Measurements from ENCODE around the gene AIF1L.
"Not testable (repeated sequence)": the region's sequence is repeated elsewhere in the genome, so short reads cannot be mapped to it uniquely, and the experiment has no call there.

Gene AIF1L

DNA sequence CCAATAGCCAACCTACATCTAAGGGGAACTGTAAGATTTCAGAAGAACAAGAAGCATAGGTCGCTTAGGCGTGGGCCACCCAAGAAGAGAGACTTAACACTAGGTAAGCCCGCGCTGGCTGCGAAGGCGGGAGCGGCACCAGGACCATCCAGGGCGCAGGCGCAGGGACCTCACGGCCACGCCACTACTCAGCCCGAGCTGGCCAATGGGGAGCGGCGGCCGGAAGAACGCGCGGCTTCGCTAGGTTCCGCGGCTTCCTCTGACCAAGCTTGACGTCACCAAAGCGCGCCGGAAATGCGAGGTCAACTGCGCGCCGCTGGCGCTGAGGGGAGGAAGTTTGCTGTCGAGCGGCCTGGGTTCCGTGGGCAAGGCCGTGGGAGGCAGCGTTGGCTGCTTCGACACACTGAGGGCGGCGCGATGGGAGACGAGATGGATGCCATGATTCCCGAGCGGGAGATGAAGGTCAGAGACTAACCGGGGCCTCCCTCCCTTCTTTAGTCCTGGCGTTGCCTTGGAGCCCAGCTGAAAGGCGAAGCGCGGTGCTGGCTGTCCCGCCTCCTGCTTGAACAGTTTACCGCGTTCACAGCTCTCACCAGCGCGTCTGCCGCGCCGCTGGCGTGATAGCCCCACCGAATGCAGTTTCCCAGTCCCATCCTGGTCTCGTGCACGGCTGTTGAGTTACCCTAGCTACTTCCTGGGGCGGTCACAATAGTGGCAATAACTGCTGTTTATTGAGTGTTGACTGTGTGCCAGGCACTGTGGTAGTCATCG lies 29.1 kb downstream of the AIF1L start, which contains the start of gene NUP214:
NUP214 (plus strand) TSS at position 299 of the 771 bp plus-strand sequence; CDS start at position 418, 119 bp downstream.
- peak; percentile 97 for DNase-seq

DNA sequence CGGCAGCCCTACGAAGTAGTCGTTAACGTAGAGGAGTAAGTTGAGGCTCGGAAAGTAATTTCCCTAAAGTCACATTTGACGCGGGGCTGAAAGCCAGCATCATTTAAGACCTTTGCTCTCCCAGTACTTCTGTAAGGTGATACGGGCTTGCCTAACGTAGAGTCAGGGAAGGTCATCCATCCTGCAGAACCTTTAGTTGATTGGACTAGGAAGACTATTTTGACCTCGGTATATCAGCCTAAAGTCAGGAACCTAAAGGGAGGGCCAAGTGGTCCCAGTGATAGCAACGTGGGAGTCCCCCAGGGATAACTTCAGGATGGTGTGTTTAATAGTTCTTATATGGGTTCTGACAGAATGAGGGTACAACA lies 29.7 kb downstream of the AIF1L start:
- no peak for DNase-seq

DNA sequence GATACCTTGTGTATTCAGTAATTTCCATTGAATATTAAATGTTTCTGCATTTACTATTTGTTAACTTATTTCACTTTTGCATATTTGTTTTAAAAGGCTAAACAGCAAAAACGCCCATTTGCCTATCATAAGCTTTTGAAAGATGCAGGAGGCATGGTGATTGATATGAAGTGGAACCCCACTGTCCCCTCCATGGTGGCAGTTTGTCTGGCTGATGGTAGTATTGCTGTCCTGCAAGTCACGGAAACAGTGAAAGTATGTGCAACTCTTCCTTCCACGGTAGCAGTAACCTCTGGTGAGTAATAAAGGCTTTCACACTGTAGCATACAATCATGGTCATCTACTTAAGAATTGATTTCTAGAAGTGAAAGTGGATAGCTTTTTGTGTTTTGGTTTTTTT lies 32.9 kb downstream of the AIF1L start:
- DNase-seq: no peak

DNA sequence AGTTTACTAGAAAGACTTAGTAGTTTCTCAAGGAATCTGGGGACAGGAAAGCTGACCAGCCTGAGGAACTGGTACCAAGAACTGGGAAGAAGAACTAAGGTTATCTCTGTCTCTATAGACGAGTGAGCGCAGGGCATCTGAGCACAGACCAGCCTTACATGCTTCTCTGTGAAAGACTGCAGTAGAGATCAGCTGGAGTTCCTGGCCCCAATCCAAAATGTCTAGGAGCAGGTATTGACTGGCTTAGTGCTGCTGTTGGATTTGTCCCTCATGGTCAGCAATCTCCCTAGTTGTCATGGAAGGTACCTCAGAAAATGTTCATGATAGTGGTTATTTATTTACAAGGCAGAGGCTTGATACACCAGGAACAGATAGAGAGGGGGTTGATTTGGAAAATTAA lies 42.3 kb downstream of the AIF1L start:
- no peak for DNase-seq

DNA sequence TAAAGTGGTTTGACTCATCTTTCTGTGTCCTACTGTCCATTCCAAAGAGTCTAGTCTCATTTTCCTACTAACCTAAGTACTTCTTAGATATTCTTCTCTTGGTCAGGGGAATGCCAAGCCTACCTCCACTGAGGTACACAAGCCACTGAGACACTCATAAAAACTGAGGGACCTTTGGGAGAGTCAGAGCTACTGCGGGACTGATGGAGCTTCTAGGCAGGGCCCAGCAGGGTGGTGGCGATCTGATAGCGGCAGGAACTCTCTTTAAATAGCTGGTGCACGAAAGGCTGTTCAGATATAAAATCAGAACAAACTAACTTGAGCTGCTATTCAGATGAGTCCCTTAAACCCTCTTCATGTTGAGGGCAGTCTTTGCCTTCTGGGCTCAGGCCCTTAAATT lies 43.8 kb downstream of the AIF1L start:
- no peak for DNase-seq

DNA sequence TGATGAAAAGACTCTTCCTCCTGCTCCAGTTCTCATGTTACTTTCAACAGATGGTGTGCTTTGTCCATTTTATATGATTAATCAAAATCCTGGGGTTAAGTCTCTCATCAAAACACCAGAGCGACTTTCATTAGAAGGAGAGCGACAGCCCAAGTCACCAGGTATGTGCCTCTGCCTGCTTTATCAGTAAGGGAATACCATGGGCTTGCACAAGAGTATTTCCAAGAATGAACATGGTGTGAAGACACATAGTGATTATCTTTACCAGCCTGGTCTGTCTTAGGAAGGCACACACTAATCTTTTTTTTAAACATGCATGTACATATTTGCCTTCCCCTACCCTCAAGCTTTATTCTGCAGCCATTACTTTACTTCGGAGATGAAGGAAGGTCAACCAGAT lies 44.2 kb downstream of the AIF1L start:
- DNase-seq: no peak

DNA sequence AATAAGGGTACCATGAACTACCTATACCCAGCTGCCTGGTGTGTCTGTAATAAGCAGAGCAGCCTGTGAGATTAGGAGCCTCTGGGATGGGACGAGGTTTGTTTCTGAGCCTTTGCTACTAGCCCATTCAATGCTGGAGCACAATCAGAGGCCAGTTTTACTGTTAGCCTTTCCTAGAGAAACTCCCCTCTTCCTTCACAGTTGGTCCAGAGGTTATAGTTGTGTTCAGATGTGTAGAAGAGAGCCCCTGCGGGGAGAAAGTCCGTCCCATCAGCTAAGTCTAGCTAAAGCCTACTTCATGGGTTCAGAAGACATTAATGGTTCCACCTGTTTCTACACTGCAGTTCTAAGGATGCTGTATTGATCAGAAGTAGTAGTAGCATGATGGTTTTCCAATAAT lies 45.8 kb downstream of the AIF1L start:
- DNase-seq: no peak

DNA sequence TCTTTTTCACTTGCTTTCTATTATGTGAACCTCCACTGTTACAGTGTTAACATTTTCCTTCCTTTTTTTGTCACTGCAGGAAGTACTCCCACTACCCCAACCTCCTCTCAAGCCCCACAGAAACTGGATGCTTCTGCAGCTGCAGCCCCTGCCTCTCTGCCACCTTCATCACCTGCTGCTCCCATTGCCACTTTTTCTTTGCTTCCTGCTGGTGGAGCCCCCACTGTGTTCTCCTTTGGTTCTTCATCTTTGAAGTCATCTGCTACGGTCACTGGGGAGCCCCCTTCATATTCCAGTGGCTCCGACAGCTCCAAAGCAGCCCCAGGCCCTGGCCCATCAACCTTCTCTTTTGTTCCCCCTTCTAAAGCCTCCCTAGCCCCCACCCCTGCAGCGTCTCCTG lies 47.9 kb downstream of the AIF1L start:
- no peak for DNase-seq

DNA sequence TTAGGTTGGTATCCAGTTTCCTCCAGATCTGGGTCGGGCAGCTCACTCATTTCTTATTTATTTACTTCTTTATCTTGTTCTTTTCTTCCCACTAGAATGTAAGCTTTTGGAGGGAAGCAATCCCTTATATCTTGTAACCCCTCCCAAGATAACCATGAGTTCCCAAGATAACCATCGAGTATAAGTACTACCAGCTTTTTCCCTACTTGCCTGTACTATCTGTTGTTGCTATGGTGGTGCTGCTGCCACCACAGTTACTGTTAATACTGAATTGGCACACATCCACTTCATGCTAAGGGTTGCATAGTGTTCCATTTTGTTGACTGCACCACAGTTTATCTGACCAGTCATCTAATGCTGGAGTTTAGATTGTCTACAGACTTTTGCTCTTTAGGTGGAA lies 48.9 kb downstream of the AIF1L start:
- DNase-seq: no peak

DNA sequence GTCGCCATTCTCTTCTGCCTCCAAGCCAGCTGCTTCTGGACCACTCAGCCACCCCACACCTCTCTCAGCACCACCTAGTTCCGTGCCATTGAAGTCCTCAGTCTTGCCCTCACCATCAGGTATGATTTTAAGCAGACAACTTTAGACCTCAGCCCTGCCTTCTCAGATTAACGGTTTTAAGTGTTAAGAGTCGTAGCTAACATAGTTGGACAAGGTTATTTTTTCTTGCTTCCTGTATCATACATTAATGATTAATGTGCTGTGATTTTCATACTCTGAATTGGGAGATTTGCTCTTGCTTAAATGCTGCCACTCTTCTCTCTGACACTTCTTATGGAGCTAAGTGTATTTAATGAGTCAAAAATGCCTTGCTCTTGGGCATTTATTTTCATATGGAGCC lies 49.9 kb downstream of the AIF1L start:
- DNase-seq: no peak

DNA sequence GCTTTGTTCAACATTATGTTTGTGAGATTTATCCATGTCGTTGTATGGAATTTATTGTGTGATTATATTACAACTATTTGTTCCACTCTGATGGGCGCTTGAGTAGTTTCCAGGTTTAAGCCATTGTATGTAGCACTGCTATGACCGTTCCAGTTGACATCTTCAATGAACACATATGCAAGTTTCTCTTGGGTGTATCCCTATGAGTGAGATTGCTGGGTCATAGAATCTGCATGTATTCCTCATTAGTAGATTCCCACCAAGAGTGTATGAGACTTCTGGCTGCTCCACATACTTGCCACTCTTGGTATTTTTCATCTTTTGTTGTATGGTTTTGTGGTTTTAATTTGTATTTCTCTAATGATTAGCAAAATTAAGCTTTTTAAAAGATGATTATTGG lies 51.9 kb downstream of the AIF1L start:
- no peak for DNase-seq

DNA sequence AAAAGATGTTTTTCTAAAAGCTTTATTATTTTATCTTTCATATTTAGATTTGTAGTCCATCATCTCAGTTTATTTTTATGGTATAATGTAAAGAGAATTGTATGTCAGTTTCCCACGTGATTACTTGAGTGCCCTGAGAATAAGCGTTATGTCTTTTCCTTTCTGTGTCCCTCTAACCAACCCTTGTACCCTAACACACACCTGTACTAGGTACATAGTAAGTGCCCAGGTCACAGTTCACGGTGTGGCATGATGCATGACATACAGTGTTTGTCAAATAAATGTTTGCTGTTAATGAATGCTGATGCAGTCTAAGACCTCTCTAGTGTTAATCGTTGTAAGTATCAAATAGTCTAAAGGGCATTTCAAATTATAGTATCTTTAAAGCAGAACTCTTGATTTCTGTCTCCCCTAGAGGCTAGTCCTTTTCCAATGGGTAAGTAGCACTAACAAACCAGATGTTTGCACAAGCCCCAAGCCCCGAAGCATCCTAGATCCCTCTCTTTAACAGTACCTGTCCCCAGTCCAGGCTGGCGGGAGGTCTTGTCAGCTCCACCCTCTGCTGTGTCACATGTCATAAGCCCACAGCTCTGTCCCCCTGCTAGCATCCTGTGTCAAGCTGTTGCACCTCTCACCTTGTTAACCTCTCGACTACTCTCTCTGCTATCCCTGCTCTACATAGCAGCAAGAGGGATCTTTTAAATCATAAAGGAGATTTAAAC lies 52.8 kb downstream of the AIF1L start:
- DNase-seq: no peak

DNA sequence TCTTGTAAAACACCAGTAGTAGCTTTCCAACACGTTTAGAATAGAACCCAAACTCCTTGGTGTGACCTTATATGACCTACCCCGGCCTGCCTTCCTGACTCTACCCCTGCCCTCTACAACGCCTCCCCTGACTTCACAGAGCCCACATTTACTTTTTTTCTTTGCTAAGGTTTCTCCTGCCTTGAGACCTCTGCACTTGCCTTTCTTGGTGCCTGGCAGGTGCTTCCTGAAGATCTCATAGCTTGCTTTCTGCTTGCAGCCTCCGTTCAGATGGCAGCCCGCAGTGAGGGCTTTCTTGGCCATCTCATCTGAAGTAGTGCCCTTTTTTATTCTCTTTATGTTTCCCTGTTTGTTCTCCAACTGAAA lies 53.3 kb downstream of the AIF1L start:
- no peak for DNase-seq

DNA sequence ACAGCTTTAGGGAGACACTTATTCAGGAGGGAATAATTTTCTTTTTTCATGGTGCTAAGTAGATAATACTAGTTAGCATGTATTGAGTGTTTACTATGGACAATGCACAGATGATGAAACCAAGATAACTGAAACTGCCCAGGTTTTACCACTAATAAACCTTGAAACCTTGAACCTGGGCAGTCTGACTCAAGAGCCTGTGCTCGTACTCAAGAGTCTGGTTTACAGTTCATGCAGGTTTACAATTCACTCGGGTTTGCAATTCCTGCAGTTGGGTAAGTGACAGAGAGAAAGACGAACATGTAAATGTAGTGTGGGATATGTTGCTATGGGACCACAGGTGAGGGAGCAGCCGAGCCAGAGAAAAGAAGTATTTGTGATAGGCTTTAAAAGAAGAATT lies 57.3 kb downstream of the AIF1L start:
- DNase-seq: no peak

DNA sequence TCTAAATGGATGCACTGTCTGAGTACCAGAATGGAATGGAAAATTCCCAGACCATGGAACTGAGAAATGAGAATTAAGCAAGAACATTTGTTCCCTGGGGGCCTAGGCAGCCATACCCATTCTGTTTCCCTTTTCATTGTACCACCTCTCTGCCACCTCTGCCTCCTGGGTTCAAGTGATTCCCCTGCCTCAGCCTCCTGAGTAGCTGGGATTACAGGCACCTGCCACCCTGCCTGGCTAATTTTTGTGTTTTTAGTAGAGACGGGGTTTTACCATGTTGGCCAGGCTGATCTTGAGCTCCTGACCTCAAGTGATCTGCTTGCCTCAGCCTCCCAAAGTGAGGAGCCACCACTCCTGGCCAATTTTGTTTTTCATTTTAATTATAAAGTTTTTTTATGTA lies 62.3 kb downstream of the AIF1L start:
- DNase-seq: not testable (repeated sequence)

DNA sequence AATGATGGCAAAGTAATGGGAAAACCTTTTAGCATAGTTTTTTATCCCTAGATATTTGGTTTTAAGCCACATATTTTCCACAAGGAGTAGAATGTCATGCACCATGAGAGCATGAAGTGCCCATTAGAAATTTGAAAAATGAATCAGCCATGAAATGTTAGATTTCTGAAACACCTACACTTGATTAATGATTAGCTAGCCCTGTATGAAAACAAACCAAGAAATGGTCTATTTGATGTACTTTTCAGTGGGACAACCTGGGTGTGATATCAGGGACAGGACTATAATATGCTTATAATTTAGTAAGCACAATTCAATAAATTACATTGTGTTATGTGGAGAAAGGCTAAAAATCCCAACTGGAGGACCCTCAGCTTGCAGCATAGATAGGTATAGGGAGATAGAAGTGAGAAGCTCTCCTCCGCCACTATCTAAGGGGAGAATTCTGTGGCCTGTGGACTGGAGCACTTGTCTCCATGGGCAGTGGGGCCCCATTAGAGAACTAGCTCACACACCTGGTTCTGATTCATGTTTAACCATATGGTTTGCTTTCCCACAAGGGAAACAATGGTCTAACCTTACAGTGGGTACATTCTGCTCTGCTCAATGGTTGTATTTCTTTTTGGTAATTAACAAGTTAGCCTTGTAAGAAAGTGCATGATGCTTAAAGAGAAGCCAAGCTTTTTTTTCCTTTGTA lies 64.2 kb downstream of the AIF1L start:
- DNase-seq: no peak

DNA sequence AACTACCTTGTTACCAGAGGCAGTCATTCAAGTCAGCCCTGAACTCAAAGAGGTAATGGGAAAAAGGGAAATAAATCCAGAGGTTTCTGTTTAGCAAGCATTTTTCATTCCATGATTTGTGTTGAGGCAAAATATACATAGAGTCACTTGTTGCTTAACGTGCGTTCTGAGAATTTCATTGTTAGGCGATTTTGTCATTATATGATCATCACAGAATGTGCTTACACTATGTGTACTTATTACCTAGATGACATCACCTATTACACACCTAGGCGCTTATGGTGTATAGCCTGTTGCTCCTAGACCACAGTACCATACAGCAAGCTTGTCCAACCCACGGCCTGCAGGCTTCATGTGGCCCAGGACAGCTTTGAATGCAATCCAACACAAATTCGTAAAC lies 65.3 kb downstream of the AIF1L start:
- DNase-seq: no peak

DNA sequence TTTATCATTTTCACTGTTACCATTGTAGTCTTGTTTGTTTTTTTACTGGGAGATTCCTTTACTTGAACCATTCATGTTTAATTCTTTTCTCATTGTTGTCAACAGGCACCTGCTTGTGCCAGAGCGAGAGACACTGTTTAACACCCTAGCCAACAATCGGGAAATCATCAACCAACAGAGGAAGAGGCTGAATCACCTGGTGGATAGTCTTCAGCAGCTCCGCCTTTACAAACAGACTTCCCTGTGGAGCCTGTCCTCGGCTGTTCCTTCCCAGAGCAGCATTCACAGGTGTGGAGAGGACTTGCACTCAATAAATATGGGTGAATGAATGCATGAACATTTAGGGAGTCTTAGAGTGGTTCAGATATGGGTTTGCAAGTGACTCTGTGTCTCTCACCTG lies 66.6 kb downstream of the AIF1L start:
- no peak for DNase-seq

DNA sequence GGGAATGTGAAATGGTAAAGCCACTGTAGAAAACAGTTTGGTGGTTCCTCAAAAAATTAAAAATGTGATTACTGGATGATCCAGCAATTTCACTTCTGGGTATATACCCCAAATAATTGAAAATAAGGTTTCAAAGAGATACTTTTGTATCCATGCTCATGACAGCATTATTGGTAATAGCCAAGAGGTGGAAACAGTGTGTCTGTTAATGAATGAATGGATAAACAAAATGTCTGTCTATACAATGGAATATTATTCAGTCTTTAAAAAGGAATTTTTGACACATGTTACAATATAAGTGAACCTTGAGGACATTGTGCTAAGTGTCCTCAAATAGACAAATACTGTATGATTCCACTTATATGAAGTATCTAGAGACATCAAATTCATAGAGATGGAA lies 69.2 kb downstream of the AIF1L start:
- DNase-seq: no peak

DNA sequence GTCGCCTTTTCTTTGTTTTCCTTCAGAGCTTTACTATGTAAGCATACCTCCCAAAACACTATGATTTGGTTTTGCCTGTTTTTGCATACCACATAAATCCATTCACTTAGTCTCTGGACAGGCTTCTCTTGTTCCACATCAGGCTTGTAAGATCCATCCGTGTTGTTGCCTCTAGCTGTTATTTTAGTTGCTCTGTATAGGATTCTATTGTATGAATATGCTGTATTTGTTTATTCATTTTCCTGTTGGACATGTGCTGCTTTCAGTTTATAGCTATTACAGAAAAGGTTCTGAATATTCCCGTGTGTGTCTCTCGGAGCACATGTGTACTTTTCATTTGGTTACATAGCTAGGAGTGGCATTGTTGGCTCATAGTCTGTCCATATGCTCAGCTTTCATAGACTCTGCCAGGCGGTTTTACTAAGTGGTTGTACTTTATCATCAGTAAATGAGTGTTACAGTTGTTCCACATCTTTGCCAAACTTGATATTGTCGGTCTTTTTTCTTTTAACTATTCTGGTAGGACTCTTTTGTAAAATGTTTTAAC lies 70.9 kb downstream of the AIF1L start:
- peak; percentile 80 for DNase-seq

DNA sequence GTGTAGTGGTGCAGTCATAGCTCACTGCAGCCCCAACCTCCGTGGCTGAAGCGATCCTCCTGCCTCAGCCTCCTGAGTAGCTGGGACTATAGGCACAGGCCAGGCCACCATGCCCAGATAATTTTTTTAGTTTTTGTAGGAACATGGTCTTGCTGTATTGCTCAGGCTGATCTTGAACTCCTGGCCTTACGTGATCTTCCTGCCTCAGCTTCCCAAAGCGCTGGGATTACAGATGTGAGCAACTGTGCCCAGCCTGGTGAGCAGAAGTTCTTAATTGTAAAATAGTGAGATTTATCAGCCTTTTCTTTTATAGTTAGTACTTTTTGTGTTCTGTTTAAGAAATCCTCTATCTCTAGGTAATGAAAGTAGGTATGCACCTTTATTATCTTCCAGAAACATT lies 71.6 kb downstream of the AIF1L start:
- DNase-seq: no peak

DNA sequence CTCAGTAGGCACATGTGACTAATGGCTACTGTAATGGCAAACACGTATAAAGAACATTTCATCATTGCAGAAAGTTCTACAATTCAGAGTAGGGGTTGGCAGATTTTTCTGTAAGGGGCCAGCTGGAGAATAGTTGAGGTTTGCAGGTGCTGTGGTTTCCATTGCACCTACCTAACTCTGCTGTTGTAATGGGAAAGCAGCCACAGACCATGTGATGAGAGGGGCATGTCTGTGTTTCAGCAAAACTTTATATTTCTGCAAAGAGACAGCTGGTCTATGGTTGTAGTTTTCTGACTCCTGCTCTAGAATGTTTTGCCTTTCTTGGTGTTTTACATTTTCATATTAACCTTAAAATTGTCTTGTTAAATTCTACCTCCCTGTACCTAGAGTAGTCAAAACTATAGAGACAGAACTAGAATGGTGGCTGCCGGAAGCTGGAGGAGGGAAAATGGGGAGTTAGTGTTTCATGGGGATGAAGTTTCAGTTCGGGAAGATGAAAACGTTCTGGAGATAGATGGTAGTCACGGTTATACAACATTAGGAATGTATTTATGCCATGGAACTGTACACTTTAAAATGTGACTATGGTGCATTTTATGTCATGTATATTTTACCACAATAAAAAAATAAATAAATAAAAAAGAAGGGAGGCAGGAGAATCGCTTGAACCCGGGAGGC lies 73.4 kb downstream of the AIF1L start:
- DNase-seq: no peak
